ENCODE results near the gene KCNH1.

DNA sequence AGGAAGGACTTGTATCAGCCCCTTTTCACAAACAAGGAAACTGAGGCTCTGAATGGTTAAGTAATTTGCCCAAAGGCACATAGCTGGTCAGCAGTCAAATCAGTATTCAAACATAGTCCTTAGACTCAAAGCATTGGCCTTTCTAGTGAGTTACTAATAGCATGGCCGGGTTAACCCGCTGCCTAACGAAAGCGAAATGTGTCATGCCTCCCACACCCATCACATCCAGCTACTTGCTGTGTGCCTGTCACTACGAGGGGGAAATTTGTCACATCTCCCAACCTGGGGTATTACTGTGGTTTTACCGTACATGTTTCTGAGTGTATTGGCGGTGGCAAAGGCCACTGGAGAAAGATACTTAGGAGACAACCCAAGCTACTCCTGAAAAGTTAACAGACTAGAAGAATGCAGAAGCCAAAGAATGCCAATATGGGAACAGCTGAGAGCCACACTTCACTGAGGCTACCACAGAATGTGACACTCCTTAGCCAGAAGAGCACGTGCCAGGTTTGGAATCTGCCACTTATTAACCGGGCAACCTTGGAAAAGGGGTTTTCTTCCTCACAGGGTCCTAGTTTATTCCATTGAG, 363.5 kb downstream of the KCNH1 start:
- TF ChIP-seq EP300 (conservative IDR thresholded peaks at IDR 0.05; ENCODE audit: poor library complexity, severe bottlenecking): no peak
- TF ChIP-seq, protein P1, sequence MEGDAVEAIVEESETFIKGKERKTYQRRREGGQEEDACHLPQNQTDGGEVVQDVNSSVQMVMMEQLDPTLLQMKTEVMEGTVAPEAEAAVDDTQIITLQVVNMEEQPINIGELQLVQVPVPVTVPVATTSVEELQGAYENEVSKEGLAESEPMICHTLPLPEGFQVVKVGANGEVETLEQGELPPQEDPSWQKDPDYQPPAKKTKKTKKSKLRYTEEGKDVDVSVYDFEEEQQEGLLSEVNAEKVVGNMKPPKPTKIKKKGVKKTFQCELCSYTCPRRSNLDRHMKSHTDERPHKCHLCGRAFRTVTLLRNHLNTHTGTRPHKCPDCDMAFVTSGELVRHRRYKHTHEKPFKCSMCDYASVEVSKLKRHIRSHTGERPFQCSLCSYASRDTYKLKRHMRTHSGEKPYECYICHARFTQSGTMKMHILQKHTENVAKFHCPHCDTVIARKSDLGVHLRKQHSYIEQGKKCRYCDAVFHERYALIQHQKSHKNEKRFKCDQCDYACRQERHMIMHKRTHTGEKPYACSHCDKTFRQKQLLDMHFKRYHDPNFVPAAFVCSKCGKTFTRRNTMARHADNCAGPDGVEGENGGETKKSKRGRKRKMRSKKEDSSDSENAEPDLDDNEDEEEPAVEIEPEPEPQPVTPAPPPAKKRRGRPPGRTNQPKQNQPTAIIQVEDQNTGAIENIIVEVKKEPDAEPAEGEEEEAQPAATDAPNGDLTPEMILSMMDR (IDR thresholded peaks at IDR 0.05; ENCODE audit: poor library complexity, severe bottlenecking): no peak
- no peak for TF ChIP-seq MXI1 (conservative IDR thresholded peaks at IDR 0.05; ENCODE audit: poor library complexity, severe bottlenecking)
- no peak for TF ChIP-seq EZH2 (IDR thresholded peaks at IDR 0.05; ENCODE audit: borderline replicate concordance, insufficient read depth, low read length, poor library complexity, severe bottlenecking)
- TF ChIP-seq SMC3 (conservative IDR thresholded peaks at IDR 0.05; ENCODE audit: poor library complexity): no peak
- no peak for TF ChIP-seq POLR2AphosphoS5 (IDR thresholded peaks at IDR 0.05)
- no peak for TF ChIP-seq TAF1 (IDR thresholded peaks at IDR 0.05; ENCODE audit: low read depth)

All from neural cell (in vitro differentiated cells).